GM23338 (cell line): Measurements from ENCODE around the gene MR1. TPM values are rescaled to one million over a fixed set of nuclear protein-coding genes. Genes with fewer than 3 reads are reported as not detected.

ENCODE experiments used
- ATAC-seq: fragments of 200-7000 bp; cut with Tn5 transposase; 3 replicates; pipeline ENCODE4 v1.9.1; 2020
- DNase-seq: peaks from one replicate; pipeline ENCODE4 v3.0.0-alpha.2; 2015; ENCODE audit warnings: low spot score
- H2AFZ ChIP-seq: fragments of 200-600 bp; sonication (generic); 2 replicates; pipeline ENCODE4 v1.8.0; 2016; ENCODE audit warnings: antibody characterized with exemption, mild to moderate bottlenecking, moderate library complexity
- H3F3A ChIP-seq: fragments of 200-600 bp; sonication (generic); replicated peaks from 2 replicates; pipeline ENCODE4 v1.8.0; 2017; ENCODE audit warnings: antibody characterized with exemption, mixed run types, low read depth
- H3K27ac ChIP-seq: fragments of 200-600 bp; sonication (generic); 2 replicates; pipeline ENCODE4 v1.6.1; 2016; ENCODE audit warnings: low read depth
- H3K27me3 ChIP-seq: fragments of 200-600 bp; sonication (generic); 2 replicates; pipeline ENCODE4 v1.8.0; 2016; ENCODE audit warnings: mild to moderate bottlenecking, mixed run types, moderate library complexity; ENCODE audit not compliant: insufficient read depth
- H3K36me3 ChIP-seq: fragments of 200-600 bp; sonication (generic); 2 replicates; pipeline ENCODE4 v1.8.0; 2016; ENCODE audit warnings: mild to moderate bottlenecking; ENCODE audit not compliant: insufficient read depth
- H3K4me1 ChIP-seq: fragments of 200-600 bp; sonication (generic); 2 replicates; pipeline ENCODE4 v1.8.0; 2016; ENCODE audit warnings: mild to moderate bottlenecking, moderate library complexity; ENCODE audit not compliant: insufficient read depth
- H3K4me2 ChIP-seq: fragments of 200-600 bp; sonication (generic); 2 replicates; pipeline ENCODE4 v1.7.1; 2017; ENCODE audit warnings: mixed run types
- H3K4me3 ChIP-seq: fragments of 200-600 bp; sonication (generic); 2 replicates; pipeline ENCODE4 v1.6.1; 2016; ENCODE audit warnings: mixed run types
- H3K79me2 ChIP-seq: fragments of 200-600 bp; sonication (generic); replicated peaks from 2 replicates; pipeline ENCODE4 v1.8.0; 2017; ENCODE audit warnings: mild to moderate bottlenecking; ENCODE audit not compliant: insufficient read depth
- H3K9me2 ChIP-seq: fragments of 200-600 bp; sonication (generic); 2 replicates; pipeline ENCODE4 v1.8.0; 2017; ENCODE audit not compliant: insufficient read depth
- H4K20me1 ChIP-seq: fragments of 200-600 bp; sonication (generic); replicated peaks from 2 replicates; pipeline ENCODE4 v1.8.0; 2017; ENCODE audit warnings: mild to moderate bottlenecking; ENCODE audit not compliant: insufficient read depth
- H3K27ac Mint-ChIP-seq: 2 replicates; pipeline ENCODE4 v1.8.0; 2020; ENCODE audit warnings: inconsistent platforms, mild to moderate bottlenecking, moderate library complexity, mixed read lengths
- H3K27me3 Mint-ChIP-seq: 3 replicates; pipeline ENCODE4 v1.8.0; 2022; ENCODE audit warnings: low read depth, mild to moderate bottlenecking, moderate library complexity, mixed read lengths, inconsistent platforms; ENCODE audit not compliant: insufficient read depth, poor library complexity
- H3K36me3 Mint-ChIP-seq: 3 replicates; pipeline ENCODE4 v1.8.0; 2021; ENCODE audit warnings: low read depth, mild to moderate bottlenecking, inconsistent platforms, moderate library complexity, mixed read lengths
- H3K4me1 Mint-ChIP-seq: 3 replicates; pipeline ENCODE4 v1.8.0; 2020; ENCODE audit warnings: mild to moderate bottlenecking, inconsistent platforms, mixed read lengths
- H3K4me3 Mint-ChIP-seq: 3 replicates; pipeline ENCODE4 v1.8.0; 2021; ENCODE audit warnings: moderate library complexity, mild to moderate bottlenecking, inconsistent platforms, mixed read lengths
- H3K9me3 Mint-ChIP-seq: 3 replicates; pipeline ENCODE4 v1.8.0; 2020; ENCODE audit warnings: moderate library complexity, mild to moderate bottlenecking, inconsistent platforms, mixed read lengths
- CREB1 ChIP-seq: fragments of 250-450 bp; sonication (Bioruptor Pico); IDR thresholded peaks from 2 replicates; pipeline ENCODE4 v1.5.0; 2020; ENCODE audit warnings: low read depth, mild to moderate bottlenecking, moderate library complexity
- EZH2 ChIP-seq: fragments of 200-600 bp; sonication (generic); IDR thresholded peaks from one replicate; pipeline ENCODE4 v1.8.0; 2017; ENCODE audit warnings: antibody characterized with exemption, mild to moderate bottlenecking, low read depth; ENCODE audit not compliant: unreplicated experiment
- EZH2phosphoT487 ChIP-seq: fragments of 200-600 bp; sonication (generic); IDR thresholded peaks from one replicate; pipeline ENCODE4 v1.8.1; 2018; ENCODE audit warnings: antibody characterized with exemption; ENCODE audit not compliant: unreplicated experiment
- JUNB ChIP-seq: IDR thresholded peaks from one replicate; pipeline ENCODE4 v1.6.1; 2016; ENCODE audit warnings: antibody characterized with exemption; ENCODE audit not compliant: unreplicated experiment
- NANOG ChIP-seq: IDR thresholded peaks from 2 replicates; pipeline ENCODE4 v1.6.1; 2016; ENCODE audit warnings: antibody characterized with exemption, borderline replicate concordance
- POLR2AphosphoS5 ChIP-seq: IDR thresholded peaks from 2 replicates; pipeline ENCODE4 v1.6.1; 2016; ENCODE audit warnings: antibody characterized with exemption, low read depth
- STAT1 ChIP-seq: IDR thresholded peaks from one replicate; pipeline ENCODE4 v1.6.1; 2016; ENCODE audit warnings: antibody characterized with exemption; ENCODE audit not compliant: unreplicated experiment
- ZNF114 ChIP-seq: fragments of 250-450 bp; sonication (Bioruptor Pico); IDR thresholded peaks from 2 replicates; pipeline ENCODE4 v1.5.0; 2020; ENCODE audit warnings: mild to moderate bottlenecking, moderate library complexity
- ZNF331 ChIP-seq: fragments of 250-450 bp; sonication (Bioruptor Pico); IDR thresholded peaks from 2 replicates; pipeline ENCODE4 v1.5.0; 2020; ENCODE audit warnings: low read depth, mild to moderate bottlenecking, moderate library complexity
- polyA plus RNA-seq: library from polyadenylated mRNA; unstranded; fragments of >200 nt; fragmentation: Nextera tagmentation; extraction: Ambion mirVana; gene quantifications from 2 replicates; pipeline ENCODE4 v1.2.1, GENCODE V29; 2016
- total RNA-seq: library from RNA; depleted of rRNA; stranded (reverse); fragments of >200 nt; shearing (Covaris generic); gene quantifications from 2 replicates; pipeline ENCODE4 v1.2.3, GENCODE V29; 2014
- TF ChIP-seq, protein P1 (sequence below): IDR thresholded peaks from one replicate; pipeline ENCODE4 v1.6.1; 2018; ENCODE audit warnings: antibody characterized with exemption; ENCODE audit not compliant: unreplicated experiment
- TF ChIP-seq, protein P2 (sequence below), 2 experiments: fragments of 200-600 bp in 1 of 2; sonication (generic) in 1 of 2; conservative IDR thresholded peaks; 2 replicates each; pipeline versions ENCODE4 v1.5.1 to v1.6.1; 2016 to 2017; ENCODE audit warnings: antibody characterized with exemption in 2 of 2, low read depth in 2 of 2, mild to moderate bottlenecking in 2 of 2, moderate library complexity in 1 of 2
- TF ChIP-seq, protein P3 (sequence below): fragments of 250-450 bp; sonication (Bioruptor Pico); IDR thresholded peaks from 2 replicates; pipeline ENCODE4 v1.5.0; 2020; ENCODE audit warnings: mild to moderate bottlenecking, moderate library complexity
- TF ChIP-seq, protein P4 (sequence below): IDR thresholded peaks from 2 replicates; pipeline ENCODE4 v1.6.1; 2016; ENCODE audit warnings: antibody characterized with exemption

Gene MR1
- total and polyA plus RNA-seq, 2 experiments from 2014 or later: 0.18 TPM; not detected in 1

GRCh38 chr1:181103399-181103798, 69.6 kb downstream of the MR1 start:
- Mint-ChIP-seq H3K27me3 (peaks cover 59% of the 10 kb centered on the region), H3K36me3 (peaks cover 4% of the 10 kb centered on the region; the same call in 1 of the 3 replicates), H3K9me3 (no peaks in the 10 kb centered on the region; the same call in 2 of the 3 replicates), H3K27ac (no peak overlapping the region), H3K4me1 (peaks cover 81% of the 10 kb centered on the region), H3K4me3 (no peak overlapping the region)
- Histone ChIP-seq H3K9me2 (no peaks in the 10 kb centered on the region), H3K4me2 (no peak overlapping the region), H3K36me3 (no peaks in the 10 kb centered on the region), H3K27ac (no peak overlapping the region), H2AFZ (no peak overlapping the region), H3K4me3 (no peak overlapping the region), H3K79me2 (no peaks in the 10 kb centered on the region), H4K20me1 (no peaks in the 10 kb centered on the region; the same call in 1 of the 2 replicates), H3K27me3 (peaks cover 82% of the 10 kb centered on the region), H3F3A (peaks cover 21% of the 10 kb centered on the region; the same call in 1 of the 2 replicates), H3K4me1 (peaks cover 74% of the 10 kb centered on the region)
- ATAC-seq (no peak), DNase-seq (no peak)
- TF ChIP-seq ZNF114 (CRISPR knock-in tag): no peak
- TF ChIP-seq POLR2AphosphoS5: no peak
- TF ChIP-seq CREB1 (CRISPR knock-in tag): no peak
- TF ChIP-seq, protein P1, sequence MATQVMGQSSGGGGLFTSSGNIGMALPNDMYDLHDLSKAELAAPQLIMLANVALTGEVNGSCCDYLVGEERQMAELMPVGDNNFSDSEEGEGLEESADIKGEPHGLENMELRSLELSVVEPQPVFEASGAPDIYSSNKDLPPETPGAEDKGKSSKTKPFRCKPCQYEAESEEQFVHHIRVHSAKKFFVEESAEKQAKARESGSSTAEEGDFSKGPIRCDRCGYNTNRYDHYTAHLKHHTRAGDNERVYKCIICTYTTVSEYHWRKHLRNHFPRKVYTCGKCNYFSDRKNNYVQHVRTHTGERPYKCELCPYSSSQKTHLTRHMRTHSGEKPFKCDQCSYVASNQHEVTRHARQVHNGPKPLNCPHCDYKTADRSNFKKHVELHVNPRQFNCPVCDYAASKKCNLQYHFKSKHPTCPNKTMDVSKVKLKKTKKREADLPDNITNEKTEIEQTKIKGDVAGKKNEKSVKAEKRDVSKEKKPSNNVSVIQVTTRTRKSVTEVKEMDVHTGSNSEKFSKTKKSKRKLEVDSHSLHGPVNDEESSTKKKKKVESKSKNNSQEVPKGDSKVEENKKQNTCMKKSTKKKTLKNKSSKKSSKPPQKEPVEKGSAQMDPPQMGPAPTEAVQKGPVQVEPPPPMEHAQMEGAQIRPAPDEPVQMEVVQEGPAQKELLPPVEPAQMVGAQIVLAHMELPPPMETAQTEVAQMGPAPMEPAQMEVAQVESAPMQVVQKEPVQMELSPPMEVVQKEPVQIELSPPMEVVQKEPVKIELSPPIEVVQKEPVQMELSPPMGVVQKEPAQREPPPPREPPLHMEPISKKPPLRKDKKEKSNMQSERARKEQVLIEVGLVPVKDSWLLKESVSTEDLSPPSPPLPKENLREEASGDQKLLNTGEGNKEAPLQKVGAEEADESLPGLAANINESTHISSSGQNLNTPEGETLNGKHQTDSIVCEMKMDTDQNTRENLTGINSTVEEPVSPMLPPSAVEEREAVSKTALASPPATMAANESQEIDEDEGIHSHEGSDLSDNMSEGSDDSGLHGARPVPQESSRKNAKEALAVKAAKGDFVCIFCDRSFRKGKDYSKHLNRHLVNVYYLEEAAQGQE: no peak
- TF ChIP-seq ZNF331 (CRISPR knock-in tag): no peak
- TF ChIP-seq EZH2phosphoT487: no peak
- TF ChIP-seq, protein P2, sequence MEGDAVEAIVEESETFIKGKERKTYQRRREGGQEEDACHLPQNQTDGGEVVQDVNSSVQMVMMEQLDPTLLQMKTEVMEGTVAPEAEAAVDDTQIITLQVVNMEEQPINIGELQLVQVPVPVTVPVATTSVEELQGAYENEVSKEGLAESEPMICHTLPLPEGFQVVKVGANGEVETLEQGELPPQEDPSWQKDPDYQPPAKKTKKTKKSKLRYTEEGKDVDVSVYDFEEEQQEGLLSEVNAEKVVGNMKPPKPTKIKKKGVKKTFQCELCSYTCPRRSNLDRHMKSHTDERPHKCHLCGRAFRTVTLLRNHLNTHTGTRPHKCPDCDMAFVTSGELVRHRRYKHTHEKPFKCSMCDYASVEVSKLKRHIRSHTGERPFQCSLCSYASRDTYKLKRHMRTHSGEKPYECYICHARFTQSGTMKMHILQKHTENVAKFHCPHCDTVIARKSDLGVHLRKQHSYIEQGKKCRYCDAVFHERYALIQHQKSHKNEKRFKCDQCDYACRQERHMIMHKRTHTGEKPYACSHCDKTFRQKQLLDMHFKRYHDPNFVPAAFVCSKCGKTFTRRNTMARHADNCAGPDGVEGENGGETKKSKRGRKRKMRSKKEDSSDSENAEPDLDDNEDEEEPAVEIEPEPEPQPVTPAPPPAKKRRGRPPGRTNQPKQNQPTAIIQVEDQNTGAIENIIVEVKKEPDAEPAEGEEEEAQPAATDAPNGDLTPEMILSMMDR (conservative IDR thresholded peaks at IDR 0.05; ENCODE audit: low read depth in 2 of 2): no peak
- TF ChIP-seq EZH2: no peak
- TF ChIP-seq, protein P3, sequence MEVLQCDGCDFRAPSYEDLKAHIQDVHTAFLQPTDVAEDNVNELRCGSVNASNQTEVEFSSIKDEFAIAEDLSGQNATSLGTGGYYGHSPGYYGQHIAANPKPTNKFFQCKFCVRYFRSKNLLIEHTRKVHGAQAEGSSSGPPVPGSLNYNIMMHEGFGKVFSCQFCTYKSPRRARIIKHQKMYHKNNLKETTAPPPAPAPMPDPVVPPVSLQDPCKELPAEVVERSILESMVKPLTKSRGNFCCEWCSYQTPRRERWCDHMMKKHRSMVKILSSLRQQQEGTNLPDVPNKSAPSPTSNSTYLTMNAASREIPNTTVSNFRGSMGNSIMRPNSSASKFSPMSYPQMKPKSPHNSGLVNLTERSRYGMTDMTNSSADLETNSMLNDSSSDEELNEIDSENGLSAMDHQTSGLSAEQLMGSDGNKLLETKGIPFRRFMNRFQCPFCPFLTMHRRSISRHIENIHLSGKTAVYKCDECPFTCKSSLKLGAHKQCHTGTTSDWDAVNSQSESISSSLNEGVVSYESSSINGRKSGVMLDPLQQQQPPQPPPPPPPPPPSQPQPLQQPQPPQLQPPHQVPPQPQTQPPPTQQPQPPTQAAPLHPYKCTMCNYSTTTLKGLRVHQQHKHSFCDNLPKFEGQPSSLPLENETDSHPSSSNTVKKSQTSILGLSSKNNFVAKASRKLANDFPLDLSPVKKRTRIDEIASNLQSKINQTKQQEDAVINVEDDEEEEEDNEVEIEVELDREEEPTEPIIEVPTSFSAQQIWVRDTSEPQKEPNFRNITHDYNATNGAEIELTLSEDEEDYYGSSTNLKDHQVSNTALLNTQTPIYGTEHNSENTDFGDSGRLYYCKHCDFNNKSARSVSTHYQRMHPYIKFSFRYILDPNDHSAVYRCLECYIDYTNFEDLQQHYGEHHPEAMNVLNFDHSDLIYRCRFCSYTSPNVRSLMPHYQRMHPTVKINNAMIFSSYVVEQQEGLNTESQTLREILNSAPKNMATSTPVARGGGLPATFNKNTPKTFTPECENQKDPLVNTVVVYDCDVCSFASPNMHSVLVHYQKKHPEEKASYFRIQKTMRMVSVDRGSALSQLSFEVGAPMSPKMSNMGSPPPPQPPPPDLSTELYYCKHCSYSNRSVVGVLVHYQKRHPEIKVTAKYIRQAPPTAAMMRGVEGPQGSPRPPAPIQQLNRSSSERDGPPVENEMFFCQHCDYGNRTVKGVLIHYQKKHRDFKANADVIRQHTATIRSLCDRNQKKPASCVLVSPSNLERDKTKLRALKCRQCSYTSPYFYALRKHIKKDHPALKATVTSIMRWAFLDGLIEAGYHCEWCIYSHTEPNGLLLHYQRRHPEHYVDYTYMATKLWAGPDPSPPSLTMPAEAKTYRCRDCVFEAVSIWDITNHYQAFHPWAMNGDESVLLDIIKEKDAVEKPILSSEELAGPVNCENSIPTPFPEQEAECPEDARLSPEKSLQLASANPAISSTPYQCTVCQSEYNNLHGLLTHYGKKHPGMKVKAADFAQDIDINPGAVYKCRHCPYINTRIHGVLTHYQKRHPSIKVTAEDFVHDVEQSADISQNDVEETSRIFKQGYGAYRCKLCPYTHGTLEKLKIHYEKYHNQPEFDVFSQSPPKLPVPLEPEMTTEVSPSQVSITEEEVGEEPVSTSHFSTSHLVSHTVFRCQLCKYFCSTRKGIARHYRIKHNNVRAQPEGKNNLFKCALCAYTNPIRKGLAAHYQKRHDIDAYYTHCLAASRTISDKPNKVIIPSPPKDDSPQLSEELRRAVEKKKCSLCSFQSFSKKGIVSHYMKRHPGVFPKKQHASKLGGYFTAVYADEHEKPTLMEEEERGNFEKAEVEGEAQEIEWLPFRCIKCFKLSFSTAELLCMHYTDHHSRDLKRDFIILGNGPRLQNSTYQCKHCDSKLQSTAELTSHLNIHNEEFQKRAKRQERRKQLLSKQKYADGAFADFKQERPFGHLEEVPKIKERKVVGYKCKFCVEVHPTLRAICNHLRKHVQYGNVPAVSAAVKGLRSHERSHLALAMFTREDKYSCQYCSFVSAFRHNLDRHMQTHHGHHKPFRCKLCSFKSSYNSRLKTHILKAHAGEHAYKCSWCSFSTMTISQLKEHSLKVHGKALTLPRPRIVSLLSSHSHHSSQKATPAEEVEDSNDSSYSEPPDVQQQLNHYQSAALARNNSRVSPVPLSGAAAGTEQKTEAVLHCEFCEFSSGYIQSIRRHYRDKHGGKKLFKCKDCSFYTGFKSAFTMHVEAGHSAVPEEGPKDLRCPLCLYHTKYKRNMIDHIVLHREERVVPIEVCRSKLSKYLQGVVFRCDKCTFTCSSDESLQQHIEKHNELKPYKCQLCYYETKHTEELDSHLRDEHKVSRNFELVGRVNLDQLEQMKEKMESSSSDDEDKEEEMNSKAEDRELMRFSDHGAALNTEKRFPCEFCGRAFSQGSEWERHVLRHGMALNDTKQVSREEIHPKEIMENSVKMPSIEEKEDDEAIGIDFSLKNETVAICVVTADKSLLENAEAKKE (CRISPR knock-in tag): no peak
- TF ChIP-seq, protein P4, sequence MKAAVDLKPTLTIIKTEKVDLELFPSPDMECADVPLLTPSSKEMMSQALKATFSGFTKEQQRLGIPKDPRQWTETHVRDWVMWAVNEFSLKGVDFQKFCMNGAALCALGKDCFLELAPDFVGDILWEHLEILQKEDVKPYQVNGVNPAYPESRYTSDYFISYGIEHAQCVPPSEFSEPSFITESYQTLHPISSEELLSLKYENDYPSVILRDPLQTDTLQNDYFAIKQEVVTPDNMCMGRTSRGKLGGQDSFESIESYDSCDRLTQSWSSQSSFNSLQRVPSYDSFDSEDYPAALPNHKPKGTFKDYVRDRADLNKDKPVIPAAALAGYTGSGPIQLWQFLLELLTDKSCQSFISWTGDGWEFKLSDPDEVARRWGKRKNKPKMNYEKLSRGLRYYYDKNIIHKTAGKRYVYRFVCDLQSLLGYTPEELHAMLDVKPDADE: no peak
- no peak for TF ChIP-seq STAT1
- no peak for TF ChIP-seq NANOG
- no peak for TF ChIP-seq JUNB
